ENCODE data around the gene ELN. TPM values are rescaled to one million over a fixed set of nuclear protein-coding genes. Genes with fewer than 3 reads are reported as not detected.

ELN gene
- total RNA-seq, 1 donor from 2014 or later = 11.0 TPM

GRCh38 chr7:74021546-74022320 lies 6.2 kb upstream of the ELN start:
- DNase-seq (ENCODE audit: low spot score in 2 of 2) = no peak
- FAIRE-seq = no peak

- FAIRE-seq (no peak), DNase-seq (ENCODE audit: low spot score in 2 of 2) (no peak)
These were observed 5.5 kb upstream of the ELN start for GRCh38 chr7:74022507-74022906.

GRCh38 chr7:74023092-74023536 lies 4.9 kb upstream of the ELN start:
- no peak for FAIRE-seq
- DNase-seq (ENCODE audit: low spot score in 2 of 2) = peak in 1 of 2 donors; percentile 66

- DNase-seq (ENCODE audit: low spot score in 2 of 2) (no peak), FAIRE-seq (no peak)
These were observed 4.2 kb upstream of the ELN start for GRCh38 chr7:74023786-74024185.

- FAIRE-seq = no peak
- no peak for DNase-seq (ENCODE audit: low spot score in 2 of 2)
These were observed 2.8 kb upstream of the ELN start for GRCh38 chr7:74025146-74025545.

GRCh38 chr7:74025730-74026129 lies 2.2 kb upstream of the ELN start:
- no peak for DNase-seq (ENCODE audit: low spot score in 2 of 2)
- FAIRE-seq = no peak

GRCh38 chr7:74026406-74026902 lies 1.5 kb upstream of the ELN start:
- FAIRE-seq = no peak
- no peak for DNase-seq (ENCODE audit: low spot score in 2 of 2)

GRCh38 chr7:74026903-74027682 lies 880 bp upstream of the ELN start:
- FAIRE-seq (no peak), DNase-seq (ENCODE audit: low spot score in 2 of 2) (peak; percentile 78 to 80)

GRCh38 chr7:74028321-74028838 lies 407 bp downstream of the ELN start:
- no peak for FAIRE-seq
- DNase-seq (ENCODE audit: low spot score in 2 of 2) = no peak

GRCh38 chr7:74029089-74029785 lies 1.3 kb downstream of the ELN start:
- FAIRE-seq (no peak), DNase-seq (ENCODE audit: low spot score in 2 of 2) (no peak)

- DNase-seq (ENCODE audit: low spot score in 2 of 2) (no peak), FAIRE-seq (no peak)
These were observed 2.0 kb downstream of the ELN start for GRCh38 chr7:74029991-74030415.

- FAIRE-seq (no peak), DNase-seq (ENCODE audit: low spot score in 2 of 2) (no peak)
These were observed 2.9 kb downstream of the ELN start for GRCh38 chr7:74030861-74031260.

- no peak for FAIRE-seq
These were observed 3.6 kb downstream of the ELN start for GRCh38 chr7:74031403-74032190.

GRCh38 chr7:74032191-74032490 lies 4.2 kb downstream of the ELN start:
- DNase-seq (ENCODE audit: low spot score in 2 of 2) = peak in 1 of 2 donors; percentile 61
- FAIRE-seq = no peak

More at GRCh38 chr7:74031403-74032190, 3.6 kb downstream of the ELN start:
- no peak for DNase-seq (ENCODE audit: low spot score in 2 of 2)

GRCh38 chr7:74032624-74033371 lies 4.8 kb downstream of the ELN start:
- no peak for FAIRE-seq
- no peak for DNase-seq (ENCODE audit: low spot score in 2 of 2)

GRCh38 chr7:74033372-74034311 lies 5.7 kb downstream of the ELN start:
- FAIRE-seq (no peak), DNase-seq (ENCODE audit: low spot score in 2 of 2) (peak in 1 of 2 donors; percentile 49)

GRCh38 chr7:74037609-74038008 lies 9.6 kb downstream of the ELN start:
- DNase-seq (ENCODE audit: low spot score in 2 of 2) (no peak), FAIRE-seq (no peak)

Data from frontal cortex (tissue), 4 donors.